ENCODE results near the gene ARID1B.

ARID1B gene

DNA sequence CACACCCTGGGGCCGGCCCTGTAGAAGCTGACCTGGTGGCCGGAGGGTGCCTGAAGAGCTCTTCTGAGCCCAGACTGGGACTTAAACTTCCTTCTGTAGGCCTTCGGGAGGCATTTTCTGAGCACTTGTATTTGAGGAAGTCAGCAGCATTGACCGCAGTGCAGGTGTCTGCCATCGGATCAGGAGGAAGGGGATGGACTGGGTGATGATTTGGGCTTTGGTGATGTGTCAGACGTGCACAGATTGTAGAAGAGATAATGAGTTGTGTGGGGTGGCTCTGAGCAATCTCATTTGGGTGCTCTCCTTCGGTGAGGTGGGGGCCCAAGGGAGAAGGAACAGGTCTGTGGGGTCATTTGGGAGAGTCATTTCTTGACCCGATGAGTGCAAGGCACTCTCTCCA, 150.9 kb downstream of the ARID1B start:
- in situ Hi-C loops (cut with HindIII; ENCODE audit: low sequenced_read_pairs) = no loop called here
- TF ChIP-seq, protein P1, sequence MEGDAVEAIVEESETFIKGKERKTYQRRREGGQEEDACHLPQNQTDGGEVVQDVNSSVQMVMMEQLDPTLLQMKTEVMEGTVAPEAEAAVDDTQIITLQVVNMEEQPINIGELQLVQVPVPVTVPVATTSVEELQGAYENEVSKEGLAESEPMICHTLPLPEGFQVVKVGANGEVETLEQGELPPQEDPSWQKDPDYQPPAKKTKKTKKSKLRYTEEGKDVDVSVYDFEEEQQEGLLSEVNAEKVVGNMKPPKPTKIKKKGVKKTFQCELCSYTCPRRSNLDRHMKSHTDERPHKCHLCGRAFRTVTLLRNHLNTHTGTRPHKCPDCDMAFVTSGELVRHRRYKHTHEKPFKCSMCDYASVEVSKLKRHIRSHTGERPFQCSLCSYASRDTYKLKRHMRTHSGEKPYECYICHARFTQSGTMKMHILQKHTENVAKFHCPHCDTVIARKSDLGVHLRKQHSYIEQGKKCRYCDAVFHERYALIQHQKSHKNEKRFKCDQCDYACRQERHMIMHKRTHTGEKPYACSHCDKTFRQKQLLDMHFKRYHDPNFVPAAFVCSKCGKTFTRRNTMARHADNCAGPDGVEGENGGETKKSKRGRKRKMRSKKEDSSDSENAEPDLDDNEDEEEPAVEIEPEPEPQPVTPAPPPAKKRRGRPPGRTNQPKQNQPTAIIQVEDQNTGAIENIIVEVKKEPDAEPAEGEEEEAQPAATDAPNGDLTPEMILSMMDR (IDR thresholded peaks at IDR 0.05; ENCODE audit: low read depth, low read length) = no peak
- DNase-seq (ENCODE audit: low read depth, low spot score) = no peak
- H3K4me3 ChIP-seq (ENCODE audit: low read depth, low read length) = no peak overlapping the region

DNA sequence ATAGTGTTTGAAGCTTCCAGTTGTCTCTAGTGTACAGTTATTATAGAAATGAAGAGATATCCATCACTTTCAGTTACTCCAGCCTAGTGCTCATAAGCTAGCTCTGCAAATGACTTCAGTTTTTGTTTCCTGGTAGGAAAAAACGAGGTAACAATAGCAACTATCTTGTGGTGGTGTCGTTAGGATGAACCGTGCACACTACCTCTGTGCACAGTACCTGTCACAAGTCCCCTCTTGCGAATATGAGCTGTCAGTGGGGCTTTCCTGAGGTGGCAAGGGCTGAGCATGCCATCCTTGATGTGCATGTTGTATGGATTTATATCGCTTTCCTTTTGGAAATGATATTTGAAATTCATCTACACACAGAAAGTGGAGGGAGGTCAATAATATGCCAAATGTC, 151.8 kb downstream of the ARID1B start:
- H3K4me3 ChIP-seq (ENCODE audit: low read depth, low read length) = no peak overlapping the region
- TF ChIP-seq, protein P1 (IDR thresholded peaks at IDR 0.05; ENCODE audit: low read depth, low read length) = no peak
- no peak for DNase-seq (ENCODE audit: low read depth, low spot score)
- in situ Hi-C loops (cut with HindIII; ENCODE audit: low sequenced_read_pairs) = no loop called here

- no peak for DNase-seq (ENCODE audit: low read depth, low spot score)
- no peak overlapping the region for H3K4me3 ChIP-seq (ENCODE audit: low read depth, low read length)
- TF ChIP-seq, protein P1 (IDR thresholded peaks at IDR 0.05; ENCODE audit: low read depth, low read length) = no peak
- in situ Hi-C loops (cut with HindIII; ENCODE audit: low sequenced_read_pairs) = no loop called here
These were observed 154.1 kb downstream of the ARID1B start for GRCh38 chr6:156931283-156931682.

- in situ Hi-C loops (cut with HindIII; ENCODE audit: low sequenced_read_pairs) = no loop called here
- DNase-seq (ENCODE audit: low read depth, low spot score) = no peak
These were observed 156.3 kb downstream of the ARID1B start for GRCh38 chr6:156933201-156934068.

GRCh38 chr6:156934069-156934460, 156.9 kb downstream of the ARID1B start:
- no peak for DNase-seq (ENCODE audit: low read depth, low spot score)
- TF ChIP-seq, protein P1 (IDR thresholded peaks at IDR 0.05; ENCODE audit: low read depth, low read length) = no peak
- no peak overlapping the region for H3K4me3 ChIP-seq (ENCODE audit: low read depth, low read length)
- in situ Hi-C loops (cut with HindIII; ENCODE audit: low sequenced_read_pairs) = no loop called here

More at GRCh38 chr6:156933201-156934068, 156.3 kb downstream of the ARID1B start:
- H3K4me3 ChIP-seq (ENCODE audit: low read depth, low read length) = no peak overlapping the region
- TF ChIP-seq, protein P1 (IDR thresholded peaks at IDR 0.05; ENCODE audit: low read depth, low read length) = no peak

GRCh38 chr6:156935000-156935399, 157.8 kb downstream of the ARID1B start:
- H3K4me3 ChIP-seq (ENCODE audit: low read depth, low read length) = no peak overlapping the region
- DNase-seq (ENCODE audit: low read depth, low spot score) = no peak
- in situ Hi-C loops (cut with HindIII; ENCODE audit: low sequenced_read_pairs) = no loop called here
- TF ChIP-seq, protein P1 (IDR thresholded peaks at IDR 0.05; ENCODE audit: low read depth, low read length) = no peak
